Body of pancreas (tissue), 4 donors: ENCODE results near the gene OR2V1. TPM values are rescaled to one million over a fixed set of nuclear protein-coding genes. Genes with fewer than 3 reads are reported as not detected.
"Not testable (repeated sequence)": the region's sequence is repeated elsewhere in the genome, so short reads cannot be mapped to it uniquely, and the experiment has no call there.

ENCODE experiments used
- ATAC-seq: fragments of 150-250 bp; one replicate; pipeline ENCODE4 v1.9.1; 2016
- DNase-seq, 4 donors: peaks; one replicate each; pipeline ENCODE4 v3.0.0-alpha.2; 2019
- H3K27ac ChIP-seq, 4 donors: fragments of 200-600 bp; sonication (generic); 1 replicate in 3 of 4; 2 replicates in 1 of 4; pipeline versions ENCODE4 v1.5.1 to v1.6.1; 2016 to 2019; ENCODE audit warnings: mild to moderate bottlenecking in 1 of 4, mixed read lengths in 1 of 4, moderate library complexity in 1 of 4
- H3K27me3 ChIP-seq, 2 donors: fragments of 200-600 bp; sonication (generic); one replicate each; pipeline ENCODE4 v1.6.0; 2016; ENCODE audit warnings: mild to moderate bottlenecking in 1 of 2
- H3K36me3 ChIP-seq, 2 donors: fragments of 200-600 bp; sonication (generic); replicated peaks in 1 of 2; 2 replicates each; pipeline ENCODE4 v1.5.1; 2016; ENCODE audit warnings: low read depth in 2 of 2; ENCODE audit not compliant: insufficient read depth in 1 of 2
- H3K4me1 ChIP-seq: fragments of 200-600 bp; sonication (generic); one replicate; pipeline ENCODE4 v1.6.0; 2016
- H3K4me3 ChIP-seq, 2 donors: fragments of 200-600 bp; sonication (generic); 1 replicate in 1 of 2; 2 replicates in 1 of 2; pipeline ENCODE4 v1.5.1; 2016 to 2019
- H3K9me3 ChIP-seq, 3 donors: fragments of 200-600 bp; sonication (generic); 1 replicate in 2 of 3; 2 replicates in 1 of 3; pipeline ENCODE4 v1.5.1; 2016
- POLR2A ChIP-seq, 3 donors: fragments of 450-650 bp; IDR thresholded peaks; one replicate each; pipeline ENCODE4 v1.6.1; 2016; ENCODE audit warnings: antibody characterized with exemption in 3 of 3, mild to moderate bottlenecking in 2 of 3
- WGBS, 2 donors: methylation state at CpG; one replicate each; pipeline ENCODE4 v1.1.5; 2017; 5-methylcytosine and 5-hydroxymethylcytosine counted together
- intact Hi-C: fragments of 100-400 bp; cut with DNase I; formaldehyde crosslinking; loops from one replicate; pipeline ENCODE4 v1.15.1; 2023
- total RNA-seq, 2 donors: library from RNA; depleted of rRNA; stranded (reverse); fragments of >200 nt; gene quantifications; one replicate each; pipeline ENCODE4 v1.1.0, GENCODE V29; 2016
- TF ChIP-seq, protein P1 (sequence below), 7 experiments: fragments of 450-650 bp in 4 of 7; fragments of 200-600 bp in 3 of 7; sonication (generic) in 3 of 7; IDR thresholded peaks; one replicate each; pipeline ENCODE4 v1.5.1; 2016 to 2019; ENCODE audit warnings: antibody characterized with exemption in 7 of 7

OR2V1 gene
- total RNA-seq, 2 donors from 2014 or later = not detected

DNA sequence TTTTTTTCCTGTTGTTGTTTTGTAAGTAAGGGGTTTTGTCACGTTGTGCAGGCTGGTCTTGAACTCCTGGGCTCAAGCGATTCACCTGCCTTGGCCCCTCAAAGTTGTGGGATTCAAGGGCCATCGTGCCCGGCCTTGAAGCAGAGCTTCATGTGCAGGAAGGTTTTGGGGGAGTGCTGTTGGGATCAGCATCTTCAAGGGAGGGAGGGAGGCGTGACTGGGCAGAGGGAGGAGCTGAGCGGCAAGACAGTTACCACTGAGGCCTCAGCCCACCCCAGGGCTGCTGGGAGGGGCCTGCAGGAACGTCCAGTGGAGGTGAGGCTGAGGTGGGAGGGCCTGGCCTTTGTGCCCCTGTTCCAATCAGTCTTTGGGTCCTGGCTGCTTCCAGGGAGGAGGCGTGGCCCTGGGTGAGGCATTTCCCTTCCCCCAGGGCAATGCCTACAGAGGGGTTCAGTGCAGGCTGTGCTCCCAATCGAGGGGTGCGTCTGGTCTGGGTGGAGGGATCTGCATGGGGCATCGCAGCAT, 21.4 kb downstream of the OR2V1 start:
- WGBS, 2 donors = 40 to 46% methylated on average over 6 to 11 of the region's 11 CpGs
- H3K4me1 ChIP-seq = no peaks in the 10 kb centered on the region
- intact Hi-C loops = no loop called here
- H3K9me3 ChIP-seq = no peaks in the 10 kb centered on the region
- H3K36me3 ChIP-seq = no peaks in the 10 kb centered on the region
- TF ChIP-seq, protein P1, sequence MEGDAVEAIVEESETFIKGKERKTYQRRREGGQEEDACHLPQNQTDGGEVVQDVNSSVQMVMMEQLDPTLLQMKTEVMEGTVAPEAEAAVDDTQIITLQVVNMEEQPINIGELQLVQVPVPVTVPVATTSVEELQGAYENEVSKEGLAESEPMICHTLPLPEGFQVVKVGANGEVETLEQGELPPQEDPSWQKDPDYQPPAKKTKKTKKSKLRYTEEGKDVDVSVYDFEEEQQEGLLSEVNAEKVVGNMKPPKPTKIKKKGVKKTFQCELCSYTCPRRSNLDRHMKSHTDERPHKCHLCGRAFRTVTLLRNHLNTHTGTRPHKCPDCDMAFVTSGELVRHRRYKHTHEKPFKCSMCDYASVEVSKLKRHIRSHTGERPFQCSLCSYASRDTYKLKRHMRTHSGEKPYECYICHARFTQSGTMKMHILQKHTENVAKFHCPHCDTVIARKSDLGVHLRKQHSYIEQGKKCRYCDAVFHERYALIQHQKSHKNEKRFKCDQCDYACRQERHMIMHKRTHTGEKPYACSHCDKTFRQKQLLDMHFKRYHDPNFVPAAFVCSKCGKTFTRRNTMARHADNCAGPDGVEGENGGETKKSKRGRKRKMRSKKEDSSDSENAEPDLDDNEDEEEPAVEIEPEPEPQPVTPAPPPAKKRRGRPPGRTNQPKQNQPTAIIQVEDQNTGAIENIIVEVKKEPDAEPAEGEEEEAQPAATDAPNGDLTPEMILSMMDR (IDR thresholded peaks at IDR 0.05) = no peak
- no peak for TF ChIP-seq POLR2A (IDR thresholded peaks at IDR 0.05)
- no peak overlapping the region for H3K27ac ChIP-seq
- DNase-seq = no peak
- ATAC-seq = no peak
- H3K4me3 ChIP-seq = no peak overlapping the region
- peaks cover 0 to 9% of the 10 kb centered on the region in 2 donors for H3K27me3 ChIP-seq

GRCh38 chr5:181108578-181109165, 22.3 kb downstream of the OR2V1 start:
- Histone ChIP-seq H3K9me3 (no peaks in the 10 kb centered on the region), H3K27me3 (peaks cover 0 to 5% of the 10 kb centered on the region in 2 donors), H3K27ac (no peak overlapping the region), H3K4me3 (no peak overlapping the region), H3K36me3 (no peaks in the 10 kb centered on the region), H3K4me1 (no peaks in the 10 kb centered on the region)
- TF ChIP-seq, protein P1 (IDR thresholded peaks at IDR 0.05) = no peak
- no peak for TF ChIP-seq POLR2A (IDR thresholded peaks at IDR 0.05)
- DNase-seq (no peak), ATAC-seq (no peak)
- intact Hi-C loops = no loop called here
- 57 to 59% methylated on average over 7 to 14 of the region's 14 CpGs for WGBS, 2 donors

GRCh38 chr5:181107699-181108098, 23.3 kb downstream of the OR2V1 start:
- Histone ChIP-seq H3K9me3 (no peaks in the 10 kb centered on the region), H3K27ac (no peak overlapping the region), H3K36me3 (no peaks in the 10 kb centered on the region), H3K4me1 (no peaks in the 10 kb centered on the region), H3K27me3 (peaks cover 0 to 5% of the 10 kb centered on the region in 2 donors), H3K4me3 (no peak overlapping the region)
- ATAC-seq (no peak), DNase-seq (no peak)
- intact Hi-C loops = no loop called here
- TF ChIP-seq, protein P1 (IDR thresholded peaks at IDR 0.05) = no peak
- no peak for TF ChIP-seq POLR2A (IDR thresholded peaks at IDR 0.05)
- 58 to 68% methylated on average over 9 of the region's 9 CpGs for WGBS, 2 donors

- H3K27ac ChIP-seq = no peak overlapping the region
- intact Hi-C loops = no loop called here
- H3K4me3 ChIP-seq = no peak overlapping the region
- H3K4me1 ChIP-seq = peaks cover under 1% of the 10 kb centered on the region
- H3K9me3 ChIP-seq = no peaks in the 10 kb centered on the region
- no peaks in the 10 kb centered on the region for H3K36me3 ChIP-seq
- ATAC-seq (no peak), DNase-seq (no peak)
- TF ChIP-seq POLR2A (IDR thresholded peaks at IDR 0.05) = no peak
- 45 to 80% methylated on average over 7 of the region's 7 CpGs for WGBS, 2 donors
- peaks cover 0 to 5% of the 10 kb centered on the region in 2 donors for H3K27me3 ChIP-seq
These were observed 25.5 kb downstream of the OR2V1 start for GRCh38 chr5:181105391-181106025.

DNA sequence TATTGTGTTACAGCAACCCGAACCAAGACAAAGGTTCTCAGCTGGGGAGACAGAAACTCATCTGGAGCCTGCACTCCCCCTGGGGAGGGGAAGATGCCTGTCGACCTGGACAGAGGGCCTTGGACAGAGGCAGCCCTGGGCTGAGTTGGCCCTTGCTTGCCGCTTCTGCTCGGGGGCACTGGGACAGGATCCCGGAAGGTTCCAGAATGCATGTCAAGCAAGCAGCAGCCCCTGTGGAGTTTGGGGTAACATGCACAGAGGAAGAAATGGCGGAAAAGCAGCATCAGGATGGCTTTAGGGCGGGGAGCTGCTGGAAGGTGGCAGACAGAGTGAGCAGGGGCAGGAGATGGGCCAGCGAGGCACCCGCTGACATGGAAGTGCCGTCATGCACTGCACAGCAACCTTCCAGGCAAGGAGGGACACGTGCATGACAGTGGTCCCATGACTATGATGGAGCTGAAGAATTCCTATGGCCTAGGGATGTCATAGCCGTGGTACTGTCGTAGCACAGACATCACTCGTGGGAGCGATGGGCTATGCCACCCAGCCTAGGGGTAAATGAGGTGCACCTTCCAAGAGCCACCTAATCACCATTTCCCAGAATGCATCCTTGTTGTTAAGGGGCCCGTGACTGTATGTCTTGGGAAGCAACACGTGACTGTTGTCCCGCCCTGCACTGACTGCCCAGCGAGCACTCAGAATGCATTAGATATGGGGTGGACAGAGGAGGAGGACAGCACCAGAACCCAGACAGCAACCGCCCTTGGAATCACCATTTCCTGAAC, 26.2 kb downstream of the OR2V1 start:
- ATAC-seq, intact Hi-C loops, DNase-seq, H3K4me3 ChIP-seq, H3K27ac ChIP-seq, H3K4me1 ChIP-seq, H3K9me3 ChIP-seq, H3K36me3 ChIP-seq: not testable (repeated sequence)
- peaks cover 0 to 11% of the 10 kb centered on the region in 2 donors for H3K27me3 ChIP-seq
- 24 to 64% methylated on average over 9 to 12 of the region's 20 CpGs for WGBS, 2 donors

- H3K4me3 ChIP-seq, H3K36me3 ChIP-seq, intact Hi-C loops, H3K4me1 ChIP-seq, ATAC-seq, H3K9me3 ChIP-seq, H3K27ac ChIP-seq, DNase-seq: not testable (repeated sequence)
- WGBS, 2 donors = 3 to 11% methylated on average over 5 of the region's 5 CpGs
- peaks cover 0 to 15% of the 10 kb centered on the region in 2 donors for H3K27me3 ChIP-seq
These were observed 26.8 kb downstream of the OR2V1 start for GRCh38 chr5:181104259-181104568.

DNA sequence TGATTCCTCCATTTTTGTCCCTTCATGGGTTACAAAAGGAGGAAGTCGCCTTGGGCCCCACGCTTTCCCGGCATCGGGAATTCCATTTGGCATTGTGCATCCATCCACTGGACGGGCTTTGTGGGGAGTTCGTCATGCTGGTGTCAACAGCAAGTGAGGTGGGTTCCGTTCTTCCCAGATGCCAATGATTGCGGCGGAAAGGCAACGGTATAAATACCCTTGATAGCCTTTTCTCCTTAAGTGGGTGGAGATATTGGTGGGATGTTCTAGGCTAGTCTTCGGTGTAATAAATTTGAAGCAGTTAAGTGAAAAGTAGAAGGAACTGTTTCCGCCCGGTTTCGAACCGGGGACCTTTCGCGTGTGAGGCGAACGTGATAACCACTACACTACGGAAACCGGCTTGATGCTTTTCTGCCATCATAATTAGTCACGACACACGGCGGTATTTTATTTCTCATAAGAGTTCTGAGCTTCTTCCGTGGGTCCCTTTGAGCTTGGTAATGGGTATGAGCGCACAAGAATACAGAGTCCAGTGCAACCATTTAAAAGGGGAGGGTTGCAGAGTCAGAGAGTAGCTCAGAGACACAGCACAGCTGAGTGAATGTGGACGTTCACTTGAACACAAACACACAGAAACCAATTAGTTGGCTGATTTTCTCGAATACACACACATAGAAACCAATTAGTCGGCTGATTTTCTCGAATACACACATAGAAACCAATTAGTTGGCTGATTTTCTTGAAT, 28.9 kb downstream of the OR2V1 start:
- peaks cover 0 to 19% of the 10 kb centered on the region in 2 donors for H3K27me3 ChIP-seq
- H3K36me3 ChIP-seq, intact Hi-C loops, H3K27ac ChIP-seq, H3K4me3 ChIP-seq, DNase-seq, H3K9me3 ChIP-seq, H3K4me1 ChIP-seq, ATAC-seq: not testable (repeated sequence)
- no CpG with 5 or more reads among the region's 30 CpGs for WGBS, 2 donors

DNA sequence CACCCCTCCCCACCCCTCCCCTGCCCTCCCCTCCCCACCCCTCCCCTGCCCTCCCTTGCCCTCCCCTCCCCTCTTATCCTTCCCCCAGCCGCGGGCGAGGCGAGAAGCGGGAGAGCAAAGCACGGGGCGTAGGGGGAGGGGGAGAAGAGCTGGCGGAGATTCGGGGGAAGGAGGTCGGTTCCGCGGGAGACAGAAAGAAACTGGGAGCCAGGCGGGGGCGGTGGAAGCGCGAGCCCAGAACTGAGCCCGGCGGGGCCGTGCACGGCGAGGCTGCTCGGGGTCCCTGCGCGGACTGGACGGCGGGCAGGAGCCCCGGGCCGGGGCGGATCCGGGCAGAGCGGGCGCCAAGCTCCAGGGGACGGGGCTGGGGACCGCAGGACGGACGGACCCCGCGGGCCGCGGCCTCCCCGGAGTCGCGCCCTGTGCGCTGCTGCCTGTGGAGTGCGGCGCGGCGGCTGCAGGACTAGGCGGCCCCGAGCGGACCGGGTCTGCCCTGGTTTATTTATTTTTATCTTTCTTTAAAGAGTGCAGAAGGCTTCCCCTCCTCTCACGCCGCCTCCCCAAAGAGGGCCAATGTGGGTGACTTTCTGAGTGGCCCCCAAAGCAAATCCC, 29.8 kb downstream of the OR2V1 start:
- H3K27ac ChIP-seq, H3K4me1 ChIP-seq, ATAC-seq, H3K9me3 ChIP-seq, intact Hi-C loops, H3K4me3 ChIP-seq, DNase-seq, H3K36me3 ChIP-seq: not testable (repeated sequence)
- no CpG with 5 or more reads among the region's 54 CpGs for WGBS, 2 donors
- H3K27me3 ChIP-seq = peaks cover 0 to 15% of the 10 kb centered on the region in 2 donors
